HCT116 (cell line): ENCODE measurements around the gene PWWP2B. TPM values are rescaled to one million over a fixed set of nuclear protein-coding genes. Genes with fewer than 3 reads are reported as not detected.

ENCODE experiments used
- ATAC-seq: fragments of 200-7000 bp; cut with Tn5 transposase; 2 replicates; pipeline ENCODE4 v1.9.1; 2020; ENCODE audit warnings: mild to moderate bottlenecking, moderate library complexity
- BruUV-seq: library from RNA; stranded (reverse); fragments of 400-500 nt; replicated peaks from 2 replicates; lab custom pipeline; 2021; lab: Mats Ljungman, UMichigan
- CTCF ChIA-PET: fragments of 300-600 bp; sonication (Branson Sonifier 250); formaldehyde crosslinking; loops from one replicate; lab custom pipeline; 2021; ENCODE audit warnings: antibody characterized with exemption; lab: Charles Lee
- POLR2A ChIA-PET: fragments of 300-600, 350-600 bp; sonication (Branson Sonifier 250); formaldehyde crosslinking; loops from one replicate; lab custom pipeline; 2021; ENCODE audit warnings: antibody characterized with exemption; lab: Charles Lee
- RAD21 ChIA-PET, 2 experiments: fragments of 300-600 bp; sonication (Branson Sonifier 250); formaldehyde crosslinking; loops; one replicate each; lab custom pipeline; 2023; ENCODE audit warnings: low total read pairs in 2 of 2; ENCODE audit not compliant: uncharacterized antibody in 2 of 2, unreplicated experiment in 2 of 2, low non-redundant PET in 1 of 2; lab: Charles Lee
- DNase-seq: peaks from one replicate; pipeline ENCODE4 v3.0.0-alpha.2; 2010; ENCODE audit warnings: low read depth, low spot score
- H2AFZ ChIP-seq: fragments of 200-600 bp; shearing (Covaris generic), sonication (generic); 2 replicates; pipeline ENCODE4 v1.6.1; 2017; ENCODE audit warnings: low read depth, mixed run types, mixed read lengths, antibody characterized with exemption, low read length; ENCODE audit not compliant: poor library complexity, severe bottlenecking
- H3K27ac ChIP-seq: 2 replicates; pipeline ENCODE4 v1.5.1; 2012; ENCODE audit warnings: low read depth, low read length
- H3K27me3 ChIP-seq: fragments of 200-600 bp; sonication (generic); 2 replicates; pipeline ENCODE4 v1.6.1; 2016; ENCODE audit warnings: mixed run types, low read length, mixed read lengths; ENCODE audit not compliant: insufficient read depth
- H3K36me3 ChIP-seq, 2 experiments: fragments of 200-500 bp in 1 of 2; fragments of 200-600 bp in 1 of 2; sonication (Bioruptor generic) in 1 of 2; sonication (generic) in 1 of 2; 2 replicates each; pipeline versions ENCODE4 v1.5.1 to v1.6.1; 2014 to 2016; ENCODE audit warnings: low read length in 2 of 2, inconsistent platforms in 1 of 2, mixed read lengths in 1 of 2, mixed run types in 1 of 2; ENCODE audit not compliant: insufficient read depth in 2 of 2, control insufficient read depth in 1 of 2
- H3K4me1 ChIP-seq, 2 experiments: fragments of 200-600 bp in 1 of 2; sonication (generic) in 1 of 2; 2 replicates each; pipeline versions ENCODE4 v1.5.1 to v1.6.1; 2012 to 2017; ENCODE audit warnings: low read length in 2 of 2, inconsistent platforms in 1 of 2, mild to moderate bottlenecking in 1 of 2, mixed read lengths in 1 of 2, mixed run types in 1 of 2, moderate library complexity in 1 of 2; ENCODE audit not compliant: insufficient read depth in 2 of 2, control insufficient read depth in 1 of 2
- H3K4me2 ChIP-seq: fragments of 200-600 bp; sonication (generic); 2 replicates; pipeline ENCODE4 v1.6.1; 2017; ENCODE audit warnings: mixed run types, low read length, mixed read lengths
- H3K4me3 ChIP-seq, 2 experiments: fragments of 200-600 bp in 1 of 2; sonication (generic) in 1 of 2; replicated peaks in 1 of 2; 2 replicates each; pipeline ENCODE4 v1.5.1; 2011 to 2016; ENCODE audit warnings: low read length in 2 of 2, control low read depth in 1 of 2, low read depth in 1 of 2, mild to moderate bottlenecking in 1 of 2, mixed read lengths in 1 of 2, mixed run types in 1 of 2
- H3K79me2 ChIP-seq: fragments of 200-600 bp; sonication (generic); 2 replicates; pipeline ENCODE4 v1.6.1; 2017; ENCODE audit warnings: mild to moderate bottlenecking, mixed run types, low read length, moderate library complexity, mixed read lengths; ENCODE audit not compliant: insufficient read depth
- H3K9ac ChIP-seq: fragments of 200-600 bp; sonication (generic); 2 replicates; pipeline ENCODE4 v1.6.1; 2016; ENCODE audit warnings: low read length, mixed read lengths
- H3K9me2 ChIP-seq: fragments of 200-600 bp; sonication (generic), shearing (Covaris generic); 2 replicates; pipeline ENCODE4 v1.6.1; 2017; ENCODE audit warnings: mixed run types, mild to moderate bottlenecking, moderate library complexity; ENCODE audit not compliant: insufficient read depth
- H3K9me3 ChIP-seq, 2 experiments: fragments of 200-500 bp in 1 of 2; fragments of 200-600 bp in 1 of 2; sonication (Bioruptor generic) in 1 of 2; sonication (generic) in 1 of 2; 2 replicates each; pipeline ENCODE4 v1.6.1; 2014 to 2017; ENCODE audit warnings: low read length in 2 of 2, mixed read lengths in 2 of 2, inconsistent platforms in 1 of 2, low read depth in 1 of 2, mild to moderate bottlenecking in 1 of 2, mixed run types in 1 of 2, moderate library complexity in 1 of 2; ENCODE audit not compliant: control insufficient read depth in 1 of 2, insufficient read depth in 1 of 2
- H4K20me1 ChIP-seq: fragments of 200-600 bp; sonication (generic), shearing (Covaris generic); 2 replicates; pipeline ENCODE4 v1.6.1; 2017; ENCODE audit warnings: mixed run types, mild to moderate bottlenecking, moderate library complexity; ENCODE audit not compliant: insufficient read depth
- CBX3 ChIP-seq: IDR thresholded peaks from 2 replicates; pipeline ENCODE4 v1.6.1; 2012; ENCODE audit warnings: low read depth
- CEBPB ChIP-seq: IDR thresholded peaks from 2 replicates; pipeline ENCODE4 v1.6.1; 2012; ENCODE audit warnings: low read depth
- ELF1 ChIP-seq: IDR thresholded peaks from 2 replicates; pipeline ENCODE4 v1.6.1; 2012; ENCODE audit warnings: low read depth, borderline replicate concordance
- JUND ChIP-seq: IDR thresholded peaks from 2 replicates; pipeline ENCODE4 v1.6.1; 2012
- MAX ChIP-seq: IDR thresholded peaks from 2 replicates; pipeline ENCODE4 v1.6.1; 2012
- POLR2A ChIP-seq: IDR thresholded peaks from 2 replicates; pipeline ENCODE4 v1.7.0; 2011; ENCODE audit warnings: borderline replicate concordance; ENCODE audit not compliant: insufficient read depth, insufficient read length; ENCODE audit errors: extremely low read depth
- POLR2AphosphoS5 ChIP-seq: IDR thresholded peaks from 2 replicates; pipeline ENCODE4 v1.6.1; 2011; ENCODE audit warnings: mild to moderate bottlenecking, low read depth, low read length, moderate library complexity
- RAD21 ChIP-seq: IDR thresholded peaks from 2 replicates; pipeline ENCODE4 v1.6.1; 2012; ENCODE audit warnings: low read depth, mild to moderate bottlenecking
- REST ChIP-seq: IDR thresholded peaks from 2 replicates; pipeline ENCODE4 v1.6.1; 2012; ENCODE audit warnings: low read depth
- SP1 ChIP-seq: IDR thresholded peaks from 2 replicates; pipeline ENCODE4 v1.6.1; 2012; ENCODE audit warnings: low read depth
- SRF ChIP-seq: IDR thresholded peaks from 2 replicates; pipeline ENCODE4 v1.6.1; 2012; ENCODE audit warnings: low read depth
- TCF7L2 ChIP-seq: IDR thresholded peaks from 2 replicates; pipeline ENCODE4 v1.7.0; 2011; ENCODE audit warnings: borderline replicate concordance, inconsistent platforms; ENCODE audit not compliant: insufficient read depth, insufficient read length; ENCODE audit errors: extremely low read depth
- YY1 ChIP-seq: IDR thresholded peaks from 2 replicates; pipeline ENCODE4 v1.6.1; 2011; ENCODE audit warnings: low read length, low read depth, moderate library complexity, mild to moderate bottlenecking; ENCODE audit not compliant: insufficient replicate concordance; ENCODE audit errors: extremely low read depth
- ZBTB33 ChIP-seq: IDR thresholded peaks from 2 replicates; pipeline ENCODE4 v1.6.1; 2011; ENCODE audit warnings: mild to moderate bottlenecking, low read length, moderate library complexity; ENCODE audit not compliant: insufficient replicate concordance; ENCODE audit errors: extremely low read depth
- ZFX ChIP-seq: fragments of 450-650 bp; IDR thresholded peaks from 2 replicates; pipeline ENCODE4 v1.6.1; 2017
- ZNF274 ChIP-seq: fragments of 200-500 bp; sonication (Bioruptor generic); IDR thresholded peaks from 2 replicates; pipeline ENCODE4 v1.6.1; 2014; ENCODE audit warnings: mild to moderate bottlenecking, low read depth, low read length, inconsistent platforms
- intact Hi-C: fragments of 100-400 bp; cut with micrococcal nuclease; formaldehyde crosslinking; loops from 2 replicates; pipeline ENCODE4 v1.10.0; 2022
- total RNA-seq: library from RNA; stranded (reverse); gene quantifications from one replicate; pipeline ENCODE4 v1.2.1, GENCODE V29; 2021; ENCODE audit not compliant: unreplicated experiment

Gene PWWP2B
- total RNA-seq, 1 experiment from 2014 or later = 13.9 TPM

GRCh38 chr10:132391676-132392020 lies 5.4 kb upstream of the PWWP2B start:
- Histone ChIP-seq H3K27ac (no peak overlapping the region), H3K4me2 (no peak overlapping the region), H3K79me2 (no peaks in the 10 kb centered on the region), H4K20me1 (no peaks in the 10 kb centered on the region), H3K27me3 (no peaks in the 10 kb centered on the region), H3K4me3 (no peak overlapping the region), H2AFZ (no peak overlapping the region), H3K4me1 (peaks cover 6 to 23% of the 10 kb centered on the region in 2 experiments), H3K9ac (no peak overlapping the region), H3K36me3 (no peaks in the 10 kb centered on the region), H3K9me2 (no peaks in the 10 kb centered on the region), H3K9me3 (no peaks in the 10 kb centered on the region)
- RAD21 ChIA-PET = no interaction called here
- no TSS peak for BruUV-seq
- intact Hi-C loops = no loop called here
- no peak for DNase-seq
- POLR2A ChIA-PET = no interaction called here
- CTCF ChIA-PET = no interaction called here
- TF ChIP-seq JUND (no peak), CEBPB (no peak), ZNF274 (no peak), ZFX (no peak), ZBTB33 (no peak), RAD21 (no peak)
- no peak for ATAC-seq

GRCh38 chr10:132392184-132392800 lies 4.7 kb upstream of the PWWP2B start:
- ChIA-PET CTCF (no interaction called here), RAD21 (no interaction called here), POLR2A (no interaction called here)
- Histone ChIP-seq H2AFZ (no peak overlapping the region), H3K4me2 (no peak overlapping the region), H3K27me3 (no peaks in the 10 kb centered on the region), H3K36me3 (no peaks in the 10 kb centered on the region), H3K27ac (no peak overlapping the region), H3K9me2 (no peaks in the 10 kb centered on the region), H3K9me3 (no peaks in the 10 kb centered on the region), H3K4me3 (no peak overlapping the region), H4K20me1 (no peaks in the 10 kb centered on the region), H3K79me2 (no peaks in the 10 kb centered on the region), H3K4me1 (peaks cover 6 to 23% of the 10 kb centered on the region in 2 experiments), H3K9ac (no peak overlapping the region)
- BruUV-seq = no TSS peak
- DNase-seq (no peak), ATAC-seq (no peak)
- intact Hi-C loops = no loop called here
- no peak for TF ChIP-seq REST
- TF ChIP-seq ZFX = no peak
- TF ChIP-seq POLR2AphosphoS5 = no peak
- no peak for TF ChIP-seq JUND
- no peak for TF ChIP-seq POLR2A
- no peak for TF ChIP-seq TCF7L2
- no peak for TF ChIP-seq ELF1
- no peak for TF ChIP-seq CBX3
- no peak for TF ChIP-seq SP1
- no peak for TF ChIP-seq MAX
- no peak for TF ChIP-seq SRF
- TF ChIP-seq YY1 = no peak
- TF ChIP-seq CEBPB = no peak
